ENCODE data around the gene TAF11L8. TPM values are rescaled to one million over a fixed set of nuclear protein-coding genes. Genes with fewer than 3 reads are reported as not detected.
"Not testable (repeated sequence)": the region's sequence is repeated elsewhere in the genome, so short reads cannot be mapped to it uniquely, and the experiment has no call there.

TAF11L8 gene
- total RNA-seq (2014; rRNA removed; shearing (Covaris generic); ENCODE audit: low replicate concordance): not detected in 2 replicates

DNA sequence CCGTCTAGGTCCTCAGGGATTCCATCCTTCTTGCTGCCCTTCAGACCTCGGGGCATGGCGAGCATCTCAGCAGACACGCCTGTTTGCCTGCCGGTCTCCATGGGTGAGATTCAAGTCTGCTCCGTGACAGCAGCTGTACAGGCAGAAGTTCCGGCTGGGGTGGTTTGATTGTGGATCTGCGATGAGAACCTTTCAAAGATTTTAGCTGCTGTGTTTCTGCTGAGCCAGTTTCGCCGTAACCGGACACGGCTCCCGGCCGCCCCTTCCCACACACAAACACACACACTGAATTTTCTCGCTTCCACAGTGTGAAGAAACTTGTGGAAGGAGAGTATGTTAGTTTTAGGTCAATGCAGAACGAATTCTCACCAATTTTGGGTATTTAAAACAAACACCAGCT lies at the start of gene TAF11L8:
Gene TAF11L8, minus strand, starts transcription at position 101 of the 400 bp plus-strand sequence.
- H3K79me2 ChIP-seq (ENCODE audit: low read length); H3K27me3 ChIP-seq (ENCODE audit: low read length); H3K4me2 ChIP-seq (ENCODE audit: low read depth, low read length, poor library complexity, severe bottlenecking); H3K9ac ChIP-seq (ENCODE audit: low read length); H3K9me2 ChIP-seq (replicated peaks; ENCODE audit: insufficient read depth, low read length); H4K20me1 ChIP-seq (ENCODE audit: insufficient read depth, low read depth, low read length); H2AFZ ChIP-seq (ENCODE audit: low read length); H3K36me3 ChIP-seq (ENCODE audit: insufficient read depth, low read length); H3K4me1 ChIP-seq (ENCODE audit: low read length); H3K9me3 ChIP-seq (ENCODE audit: low read length); H3K27ac ChIP-seq (ENCODE audit: low read length); DNase-seq; H3K4me3 ChIP-seq (ENCODE audit: low read length): not testable (repeated sequence)

DNA sequence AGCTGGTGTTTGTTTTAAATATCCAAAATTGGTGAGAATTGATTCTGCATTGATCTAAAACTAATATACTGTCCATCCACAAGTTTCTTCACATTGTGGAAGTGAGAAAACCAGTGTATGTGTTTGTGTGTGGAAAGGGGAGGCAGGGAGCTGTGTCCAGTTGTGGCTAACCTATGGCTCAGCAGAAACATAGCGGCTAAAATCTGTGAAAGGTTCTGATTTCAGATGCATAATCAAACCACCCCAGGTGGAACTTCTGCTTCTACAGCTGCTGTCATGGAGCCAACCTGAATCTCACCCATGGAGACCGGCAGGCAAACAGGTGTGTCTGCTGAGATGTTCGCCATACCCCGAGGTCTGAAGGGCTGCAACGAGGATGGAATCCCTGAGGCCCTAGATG lies 43.4 kb upstream of the TAF11L8 start, which contains the start of gene TAF11L14:
Gene TAF11L14, plus strand, starts transcription at position 301 of the 400 bp plus-strand sequence.
- no peak for DNase-seq
- Histone ChIP-seq H3K4me3 (ENCODE audit: low read length) (no peak within 1 kb of the TSS), H3K79me2 (ENCODE audit: low read length) (no peaks in the 10 kb centered on the region), H4K20me1 (ENCODE audit: insufficient read depth, low read depth, low read length) (no peaks in the 10 kb centered on the region), H3K27me3 (ENCODE audit: low read length) (no peaks in the 10 kb centered on the region), H3K9me2 (replicated peaks; ENCODE audit: insufficient read depth, low read length) (no peaks in the 10 kb centered on the region), H3K4me2 (ENCODE audit: low read depth, low read length, poor library complexity, severe bottlenecking) (no peak within 1 kb of the TSS), H3K27ac (ENCODE audit: low read length) (no peak within 1 kb of the TSS), H3K4me1 (ENCODE audit: low read length) (no peaks in the 10 kb centered on the region), H3K36me3 (ENCODE audit: insufficient read depth, low read length) (no peaks in the 10 kb centered on the region), H3K9ac (ENCODE audit: low read length) (no peak within 1 kb of the TSS), H2AFZ (ENCODE audit: low read length) (no peak within 1 kb of the TSS), H3K9me3 (ENCODE audit: low read length) (no peaks in the 10 kb centered on the region)

DNA sequence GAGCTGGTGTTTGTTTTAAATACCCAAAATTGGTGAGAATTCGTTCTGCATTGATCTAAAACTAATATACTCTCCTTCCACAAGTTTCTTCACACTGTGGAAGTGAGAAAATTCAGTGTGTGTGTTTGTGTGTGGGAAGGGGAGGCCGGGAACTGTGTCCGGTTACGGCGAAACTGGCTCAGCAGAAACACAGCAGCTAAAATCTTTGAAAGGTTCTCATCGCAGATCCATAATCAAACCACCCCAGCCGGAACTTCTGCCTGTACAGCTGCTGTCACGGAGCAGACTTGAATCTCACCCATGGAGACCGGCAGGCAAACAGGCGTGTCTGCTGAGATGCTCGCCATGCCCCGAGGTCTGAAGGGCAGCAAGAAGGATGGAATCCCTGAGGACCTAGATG lies 41.0 kb upstream of the TAF11L8 start, which contains the start of gene TAF11L13:
Gene TAF11L13, plus strand, starts transcription at position 301 of the 400 bp plus-strand sequence.
- not testable (repeated sequence) for H3K9ac ChIP-seq (ENCODE audit: low read length); H3K27me3 ChIP-seq (ENCODE audit: low read length); H4K20me1 ChIP-seq (ENCODE audit: insufficient read depth, low read depth, low read length)

DNA sequence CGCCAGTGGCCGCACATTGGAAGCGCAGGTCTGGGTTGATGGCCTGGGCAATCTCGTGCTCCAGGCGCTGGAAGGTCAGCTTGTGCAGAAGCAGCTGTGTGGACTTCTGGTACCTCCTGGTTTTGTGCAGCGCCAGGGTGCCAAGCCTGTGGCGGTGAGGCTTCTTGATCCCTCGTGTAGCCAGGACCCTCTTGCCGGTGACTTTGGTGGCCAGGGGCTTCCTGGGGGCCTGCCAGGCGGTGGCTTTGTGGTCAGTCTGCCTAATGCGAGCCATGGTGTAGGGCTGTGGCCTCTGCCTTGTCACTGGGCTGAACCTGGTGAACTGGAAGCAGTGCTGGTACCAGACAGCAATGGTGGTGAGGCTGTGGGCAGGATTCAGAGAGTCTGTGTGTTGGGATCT lies 34.9 kb upstream of the TAF11L8 start:
- Histone ChIP-seq H3K36me3 (ENCODE audit: insufficient read depth, low read length) (no peaks in the 10 kb centered on the region), H3K27ac (ENCODE audit: low read length) (no peak overlapping the region), H2AFZ (ENCODE audit: low read length) (no peak overlapping the region), H3K9me3 (ENCODE audit: low read length) (peaks cover 3% of the 10 kb centered on the region; the same call in 1 of the 2 replicates), H3K4me1 (ENCODE audit: low read length) (no peaks in the 10 kb centered on the region), H3K9me2 (replicated peaks; ENCODE audit: insufficient read depth, low read length) (no peaks in the 10 kb centered on the region), H3K9ac (ENCODE audit: low read length) (no peak overlapping the region), H3K79me2 (ENCODE audit: low read length) (no peaks in the 10 kb centered on the region), H3K4me2 (ENCODE audit: low read depth, low read length, poor library complexity, severe bottlenecking) (no peak overlapping the region), H3K27me3 (ENCODE audit: low read length) (no peaks in the 10 kb centered on the region), H4K20me1 (ENCODE audit: insufficient read depth, low read depth, low read length) (no peaks in the 10 kb centered on the region), H3K4me3 (ENCODE audit: low read length) (no peak overlapping the region)
- DNase-seq: no peak

More for the DNA sequence above, 41.0 kb upstream of the TAF11L8 start, which contains the start of gene TAF11L13:
- H3K27ac ChIP-seq (ENCODE audit: low read length); H3K9me3 ChIP-seq (ENCODE audit: low read length); H3K4me3 ChIP-seq (ENCODE audit: low read length); DNase-seq; H3K36me3 ChIP-seq (ENCODE audit: insufficient read depth, low read length); H2AFZ ChIP-seq (ENCODE audit: low read length); H3K4me2 ChIP-seq (ENCODE audit: low read depth, low read length, poor library complexity, severe bottlenecking); H3K4me1 ChIP-seq (ENCODE audit: low read length); H3K9me2 ChIP-seq (replicated peaks; ENCODE audit: insufficient read depth, low read length); H3K79me2 ChIP-seq (ENCODE audit: low read length): not testable (repeated sequence)

DNA sequence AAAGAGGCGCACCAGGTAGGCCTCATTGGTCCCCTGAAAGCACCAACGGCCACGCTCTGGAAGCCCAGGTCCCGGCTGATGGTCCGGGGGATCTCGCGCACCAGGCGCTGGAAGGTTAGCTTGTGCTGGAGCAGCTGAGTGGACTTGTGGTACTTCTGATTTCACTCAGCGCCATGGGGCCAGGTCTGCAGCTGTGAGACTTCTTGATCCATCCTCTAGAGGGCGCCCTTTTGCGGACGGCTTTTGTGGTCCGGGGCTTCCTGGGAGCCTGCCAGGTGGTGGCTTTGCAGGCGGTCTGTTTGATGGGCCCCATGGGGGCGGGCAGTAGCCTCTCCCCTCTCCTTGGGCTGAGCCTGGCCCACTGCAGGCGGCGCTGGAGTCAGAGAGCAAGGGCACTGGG lies 29.9 kb upstream of the TAF11L8 start:
- Histone ChIP-seq H3K4me2 (ENCODE audit: low read depth, low read length, poor library complexity, severe bottlenecking) (no peak overlapping the region), H3K79me2 (ENCODE audit: low read length) (no peaks in the 10 kb centered on the region), H3K9me3 (ENCODE audit: low read length) (peaks cover 3% of the 10 kb centered on the region; the same call in 1 of the 2 replicates), H3K27me3 (ENCODE audit: low read length) (no peaks in the 10 kb centered on the region), H3K4me1 (ENCODE audit: low read length) (no peaks in the 10 kb centered on the region), H2AFZ (ENCODE audit: low read length) (no peak overlapping the region), H3K9ac (ENCODE audit: low read length) (no peak overlapping the region), H3K27ac (ENCODE audit: low read length) (no peak overlapping the region), H3K9me2 (replicated peaks; ENCODE audit: insufficient read depth, low read length) (no peaks in the 10 kb centered on the region), H3K4me3 (ENCODE audit: low read length) (no peak overlapping the region), H3K36me3 (ENCODE audit: insufficient read depth, low read length) (no peaks in the 10 kb centered on the region), H4K20me1 (ENCODE audit: insufficient read depth, low read depth, low read length) (no peaks in the 10 kb centered on the region)
- no peak for DNase-seq

DNA sequence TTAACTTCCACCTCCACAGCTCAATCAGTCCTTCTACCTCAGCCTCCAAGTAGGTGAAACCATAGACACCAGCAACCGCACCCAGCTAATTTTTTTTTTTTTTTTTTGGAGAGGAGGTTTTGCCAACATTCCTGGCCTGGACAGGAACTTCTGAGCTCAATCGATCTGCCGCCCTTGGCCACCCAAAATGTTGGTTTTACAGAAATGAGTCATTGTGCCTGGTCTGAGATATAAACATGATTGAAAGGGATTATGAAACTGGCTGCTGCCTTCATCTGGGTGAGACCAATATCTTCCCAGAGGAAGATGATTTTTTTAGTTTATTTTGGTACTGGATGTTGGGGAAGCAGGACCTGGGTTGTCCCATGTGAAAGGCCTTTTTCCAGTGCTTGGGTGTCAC lies 28.6 kb upstream of the TAF11L8 start:
- no peaks in the 10 kb centered on the region for H3K79me2 ChIP-seq (ENCODE audit: low read length)
- no peak overlapping the region for H3K4me3 ChIP-seq (ENCODE audit: low read length)
- H3K4me1 ChIP-seq (ENCODE audit: low read length): no peaks in the 10 kb centered on the region
- H3K4me2 ChIP-seq (ENCODE audit: low read depth, low read length, poor library complexity, severe bottlenecking): no peak overlapping the region
- no peak overlapping the region for H3K9ac ChIP-seq (ENCODE audit: low read length)
- H4K20me1 ChIP-seq (ENCODE audit: insufficient read depth, low read depth, low read length): no peaks in the 10 kb centered on the region
- DNase-seq: no peak
- H2AFZ ChIP-seq (ENCODE audit: low read length): no peak overlapping the region
- no peaks in the 10 kb centered on the region for H3K36me3 ChIP-seq (ENCODE audit: insufficient read depth, low read length)
- H3K9me2 ChIP-seq (replicated peaks; ENCODE audit: insufficient read depth, low read length): no peaks in the 10 kb centered on the region
- no peak overlapping the region for H3K27ac ChIP-seq (ENCODE audit: low read length)
- H3K9me3 ChIP-seq (ENCODE audit: low read length): no peaks in the 10 kb centered on the region; the same call in 1 of the 2 replicates
- H3K27me3 ChIP-seq (ENCODE audit: low read length): no peaks in the 10 kb centered on the region

DNA sequence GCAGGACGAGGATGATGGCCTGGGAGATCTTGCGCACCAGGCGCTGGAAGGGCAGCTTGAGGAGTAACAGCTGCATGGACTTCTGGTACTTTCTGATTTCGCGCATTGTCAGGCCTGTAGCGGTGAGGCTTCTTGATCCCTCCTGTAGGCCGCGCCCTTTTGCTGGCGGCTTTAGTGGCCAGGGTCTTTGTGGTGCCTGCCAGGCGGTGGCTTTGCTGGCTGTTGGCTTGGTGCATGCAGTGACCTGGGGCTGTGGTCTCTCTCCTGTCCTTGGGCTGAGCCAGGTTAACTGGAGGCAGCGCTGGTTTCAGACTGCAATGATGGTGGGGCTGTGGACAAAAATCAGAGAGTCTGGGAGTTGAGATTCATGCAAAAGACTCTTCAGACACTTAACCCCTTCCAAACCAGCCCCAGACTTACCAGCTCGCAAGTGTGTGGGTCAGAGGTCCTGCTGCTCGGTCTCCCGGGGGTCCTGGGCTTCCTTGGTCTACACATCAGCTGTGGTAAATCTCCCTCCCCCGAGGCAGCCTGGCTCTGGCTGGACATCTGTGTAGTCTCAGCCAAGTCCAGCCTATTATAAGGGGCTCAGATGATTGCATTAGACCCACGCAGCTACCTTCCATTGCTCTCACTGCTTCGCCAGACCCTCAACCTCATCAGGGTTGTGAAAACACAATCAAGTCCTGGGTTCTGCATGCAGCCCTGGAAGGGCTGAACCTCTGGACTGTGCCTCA lies 24.3 kb upstream of the TAF11L8 start:
- no peak overlapping the region for H3K4me2 ChIP-seq (ENCODE audit: low read depth, low read length, poor library complexity, severe bottlenecking)
- no peaks in the 10 kb centered on the region for H3K27me3 ChIP-seq (ENCODE audit: low read length)
- no peak overlapping the region for H3K27ac ChIP-seq (ENCODE audit: low read length)
- no peak overlapping the region for H2AFZ ChIP-seq (ENCODE audit: low read length)
- H3K9me3 ChIP-seq (ENCODE audit: low read length): no peaks in the 10 kb centered on the region
- no peak overlapping the region for H3K4me3 ChIP-seq (ENCODE audit: low read length)
- no peaks in the 10 kb centered on the region for H3K9me2 ChIP-seq (replicated peaks; ENCODE audit: insufficient read depth, low read length)
- DNase-seq: no peak
- no peaks in the 10 kb centered on the region for H3K79me2 ChIP-seq (ENCODE audit: low read length)
- no peaks in the 10 kb centered on the region for H3K36me3 ChIP-seq (ENCODE audit: insufficient read depth, low read length)
- no peaks in the 10 kb centered on the region for H4K20me1 ChIP-seq (ENCODE audit: insufficient read depth, low read depth, low read length)
- H3K4me1 ChIP-seq (ENCODE audit: low read length): no peaks in the 10 kb centered on the region
- no peak overlapping the region for H3K9ac ChIP-seq (ENCODE audit: low read length)

DNA sequence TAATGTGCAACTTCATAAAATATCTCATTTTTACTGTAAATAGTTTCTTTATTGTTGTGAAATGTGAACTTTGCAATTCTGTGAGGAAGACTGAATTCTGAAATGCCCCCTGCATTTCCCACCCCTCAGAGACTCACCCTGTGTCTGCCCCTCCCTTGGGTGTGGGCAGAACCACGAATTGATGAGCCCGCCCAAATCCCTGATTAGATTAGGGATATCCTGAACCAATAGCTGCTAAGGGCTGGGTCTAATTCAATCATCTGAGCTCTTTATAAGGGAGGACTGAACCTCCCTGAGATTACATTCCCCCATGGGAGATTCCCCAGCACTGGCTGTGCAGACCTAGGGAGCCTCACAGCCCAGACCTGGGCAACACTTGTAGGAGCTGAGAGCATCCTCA lies 19.3 kb upstream of the TAF11L8 start, which contains the start of gene TAF11L12:
Gene TAF11L12, plus strand, starts transcription at position 301 of the 400 bp plus-strand sequence.
- not testable (repeated sequence) for H2AFZ ChIP-seq (ENCODE audit: low read length); H3K9me2 ChIP-seq (replicated peaks; ENCODE audit: insufficient read depth, low read length); H3K4me1 ChIP-seq (ENCODE audit: low read length); DNase-seq; H3K9ac ChIP-seq (ENCODE audit: low read length); H3K4me2 ChIP-seq (ENCODE audit: low read depth, low read length, poor library complexity, severe bottlenecking); H3K27me3 ChIP-seq (ENCODE audit: low read length); H3K36me3 ChIP-seq (ENCODE audit: insufficient read depth, low read length); H3K27ac ChIP-seq (ENCODE audit: low read length); H3K79me2 ChIP-seq (ENCODE audit: low read length); H4K20me1 ChIP-seq (ENCODE audit: insufficient read depth, low read depth, low read length); H3K9me3 ChIP-seq (ENCODE audit: low read length); H3K4me3 ChIP-seq (ENCODE audit: low read length)

Measured in Karpas-422 (cell line).